PC-3 (cell line): Measurements from ENCODE around the gene TSPAN17.

ENCODE experiments used
- CTCF ChIP-seq: fragments of 300-600 bp; sonication (generic); conservative IDR thresholded peaks from 2 replicates; pipeline ENCODE4 v1.5.1; 2017; ENCODE audit warnings: antibody characterized with exemption, low read depth, mild to moderate bottlenecking, low read length
- EZH2 ChIP-seq: fragments of 300-600 bp; sonication (generic); IDR thresholded peaks from one replicate; pipeline ENCODE4 v1.6.1; 2017; ENCODE audit warnings: antibody characterized with exemption, mild to moderate bottlenecking, low read length; ENCODE audit not compliant: unreplicated experiment
- EZH2phosphoT487 ChIP-seq: fragments of 300-600 bp; sonication (generic); IDR thresholded peaks from 2 replicates; pipeline ENCODE4 v1.6.1; 2018; ENCODE audit warnings: mild to moderate bottlenecking, antibody characterized with exemption, low read length, borderline replicate concordance

DNA sequence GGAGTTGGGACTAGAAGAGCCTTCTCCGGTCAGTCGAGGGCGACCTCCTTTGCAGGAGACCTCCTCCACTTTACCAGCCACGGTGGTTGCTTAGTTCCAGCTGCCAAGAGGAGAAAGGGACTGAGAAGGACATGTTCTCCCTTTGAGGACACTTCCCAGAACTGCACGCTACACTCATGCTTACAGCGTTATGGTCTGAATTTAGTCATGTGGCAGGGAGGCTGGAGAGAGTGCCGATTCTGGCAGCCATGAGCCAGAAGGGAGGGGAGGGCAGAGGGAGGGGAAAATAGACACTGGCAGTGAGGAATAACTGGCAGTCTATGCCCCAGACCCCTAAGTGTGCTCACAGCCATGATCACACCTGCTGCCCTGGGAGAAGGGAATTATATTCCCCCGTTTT, 47.8 kb downstream of the TSPAN17 start:
- TF ChIP-seq CTCF (no peak), EZH2 (no peak), EZH2phosphoT487 (no peak)
